ENCODE measurements around the gene GJC3.

DNA sequence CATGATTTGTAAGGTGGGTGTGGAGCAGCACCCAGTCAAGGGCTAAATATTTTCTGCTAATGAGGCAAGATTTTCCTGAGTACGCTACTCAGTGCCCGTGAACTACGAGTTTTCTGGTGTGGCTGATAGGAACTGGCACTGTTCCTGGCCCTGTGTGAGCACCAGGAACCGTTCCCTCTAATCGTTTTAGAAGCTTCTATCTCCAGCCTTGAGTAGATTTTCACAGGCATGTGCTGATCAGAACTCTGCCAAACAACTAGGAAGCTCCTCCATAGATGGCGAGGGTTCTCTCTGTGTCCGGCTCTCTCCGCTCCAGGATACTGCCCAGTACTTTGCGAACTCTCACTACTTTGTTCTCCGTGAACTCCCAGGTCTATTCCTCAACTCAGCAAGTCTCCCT lies 27.8 kb downstream of the GJC3 start:
- TF ChIP-seq, protein P1, sequence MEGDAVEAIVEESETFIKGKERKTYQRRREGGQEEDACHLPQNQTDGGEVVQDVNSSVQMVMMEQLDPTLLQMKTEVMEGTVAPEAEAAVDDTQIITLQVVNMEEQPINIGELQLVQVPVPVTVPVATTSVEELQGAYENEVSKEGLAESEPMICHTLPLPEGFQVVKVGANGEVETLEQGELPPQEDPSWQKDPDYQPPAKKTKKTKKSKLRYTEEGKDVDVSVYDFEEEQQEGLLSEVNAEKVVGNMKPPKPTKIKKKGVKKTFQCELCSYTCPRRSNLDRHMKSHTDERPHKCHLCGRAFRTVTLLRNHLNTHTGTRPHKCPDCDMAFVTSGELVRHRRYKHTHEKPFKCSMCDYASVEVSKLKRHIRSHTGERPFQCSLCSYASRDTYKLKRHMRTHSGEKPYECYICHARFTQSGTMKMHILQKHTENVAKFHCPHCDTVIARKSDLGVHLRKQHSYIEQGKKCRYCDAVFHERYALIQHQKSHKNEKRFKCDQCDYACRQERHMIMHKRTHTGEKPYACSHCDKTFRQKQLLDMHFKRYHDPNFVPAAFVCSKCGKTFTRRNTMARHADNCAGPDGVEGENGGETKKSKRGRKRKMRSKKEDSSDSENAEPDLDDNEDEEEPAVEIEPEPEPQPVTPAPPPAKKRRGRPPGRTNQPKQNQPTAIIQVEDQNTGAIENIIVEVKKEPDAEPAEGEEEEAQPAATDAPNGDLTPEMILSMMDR (IDR thresholded peaks at IDR 0.05), result no peak
- TF ChIP-seq POLR2AphosphoS5 (IDR thresholded peaks at IDR 0.05), result no peak

All from transverse colon (tissue), 4 donors.